ENCODE data around the gene RHOF. TPM values are rescaled to one million over a fixed set of nuclear protein-coding genes. Genes with fewer than 3 reads are reported as not detected.
A peak's percentile ranks its signal among the peaks of the same experiment; 100 is the strongest.

The RHOF gene
- total RNA-seq, 1 experiment from 2014 or later: 71.8 TPM

DNA sequence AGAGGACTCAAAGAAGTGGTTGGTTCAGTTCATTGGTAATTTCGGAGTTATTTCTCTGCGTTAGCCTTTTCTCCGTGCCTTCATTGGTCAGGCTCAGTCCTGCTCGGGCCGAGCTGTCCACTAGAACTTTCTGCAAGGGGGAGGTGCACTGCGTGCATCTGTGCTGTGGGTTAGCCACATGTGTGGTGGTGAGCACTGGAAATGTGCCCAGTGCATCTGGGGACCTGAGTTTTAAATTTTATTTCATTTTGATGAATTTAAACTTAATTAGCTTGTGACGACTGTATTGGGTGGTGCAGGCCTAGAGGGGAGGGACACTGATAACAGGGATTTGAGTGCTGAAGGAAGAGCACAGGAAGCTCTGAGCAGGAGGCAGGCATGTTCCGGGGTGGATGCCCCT is 34.8 kb upstream of the RHOF start:
- POLR2A ChIA-PET: no interaction called here
- ATAC-seq (no peak), DNase-seq (ENCODE audit: low read depth, low spot score) (no peak)
- no TSS peak for BruUV-seq (replicated peaks)
- Histone ChIP-seq H3K27ac (ENCODE audit: low read length) (no peak overlapping the region), H3K36me3 (ENCODE audit: control insufficient read depth, insufficient read depth, low read length) (peaks cover 3% of the 10 kb centered on the region), H3K4me1 (ENCODE audit: control insufficient read depth, insufficient read depth, low read length) (no peaks in the 10 kb centered on the region), H3K9me3 (ENCODE audit: control insufficient read depth, insufficient read depth, low read depth, low read length) (no peaks in the 10 kb centered on the region), H3K27me3 (ENCODE audit: control insufficient read depth, insufficient read depth, low read length) (no peaks in the 10 kb centered on the region), H3K4me3 (ENCODE audit: low read depth in 2 of 2, low read length in 2 of 2) (no peak overlapping the region)
- CTCF ChIA-PET: no interaction called here
- in situ Hi-C loops (cut with HindIII; ENCODE audit: low pct_unique_long_range_greater_than_20kb, low sequenced_read_pairs) (no loop called here), intact Hi-C loops (cut with micrococcal nuclease; ENCODE audit: unreplicated experiment) (no loop called here)
- TF ChIP-seq, protein P1, sequence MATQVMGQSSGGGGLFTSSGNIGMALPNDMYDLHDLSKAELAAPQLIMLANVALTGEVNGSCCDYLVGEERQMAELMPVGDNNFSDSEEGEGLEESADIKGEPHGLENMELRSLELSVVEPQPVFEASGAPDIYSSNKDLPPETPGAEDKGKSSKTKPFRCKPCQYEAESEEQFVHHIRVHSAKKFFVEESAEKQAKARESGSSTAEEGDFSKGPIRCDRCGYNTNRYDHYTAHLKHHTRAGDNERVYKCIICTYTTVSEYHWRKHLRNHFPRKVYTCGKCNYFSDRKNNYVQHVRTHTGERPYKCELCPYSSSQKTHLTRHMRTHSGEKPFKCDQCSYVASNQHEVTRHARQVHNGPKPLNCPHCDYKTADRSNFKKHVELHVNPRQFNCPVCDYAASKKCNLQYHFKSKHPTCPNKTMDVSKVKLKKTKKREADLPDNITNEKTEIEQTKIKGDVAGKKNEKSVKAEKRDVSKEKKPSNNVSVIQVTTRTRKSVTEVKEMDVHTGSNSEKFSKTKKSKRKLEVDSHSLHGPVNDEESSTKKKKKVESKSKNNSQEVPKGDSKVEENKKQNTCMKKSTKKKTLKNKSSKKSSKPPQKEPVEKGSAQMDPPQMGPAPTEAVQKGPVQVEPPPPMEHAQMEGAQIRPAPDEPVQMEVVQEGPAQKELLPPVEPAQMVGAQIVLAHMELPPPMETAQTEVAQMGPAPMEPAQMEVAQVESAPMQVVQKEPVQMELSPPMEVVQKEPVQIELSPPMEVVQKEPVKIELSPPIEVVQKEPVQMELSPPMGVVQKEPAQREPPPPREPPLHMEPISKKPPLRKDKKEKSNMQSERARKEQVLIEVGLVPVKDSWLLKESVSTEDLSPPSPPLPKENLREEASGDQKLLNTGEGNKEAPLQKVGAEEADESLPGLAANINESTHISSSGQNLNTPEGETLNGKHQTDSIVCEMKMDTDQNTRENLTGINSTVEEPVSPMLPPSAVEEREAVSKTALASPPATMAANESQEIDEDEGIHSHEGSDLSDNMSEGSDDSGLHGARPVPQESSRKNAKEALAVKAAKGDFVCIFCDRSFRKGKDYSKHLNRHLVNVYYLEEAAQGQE (IDR thresholded peaks at IDR 0.05; ENCODE audit: insufficient read depth in 1 of 2, low read depth in 2 of 2, low read length in 1 of 2): no peak
- TF ChIP-seq, protein P2, sequence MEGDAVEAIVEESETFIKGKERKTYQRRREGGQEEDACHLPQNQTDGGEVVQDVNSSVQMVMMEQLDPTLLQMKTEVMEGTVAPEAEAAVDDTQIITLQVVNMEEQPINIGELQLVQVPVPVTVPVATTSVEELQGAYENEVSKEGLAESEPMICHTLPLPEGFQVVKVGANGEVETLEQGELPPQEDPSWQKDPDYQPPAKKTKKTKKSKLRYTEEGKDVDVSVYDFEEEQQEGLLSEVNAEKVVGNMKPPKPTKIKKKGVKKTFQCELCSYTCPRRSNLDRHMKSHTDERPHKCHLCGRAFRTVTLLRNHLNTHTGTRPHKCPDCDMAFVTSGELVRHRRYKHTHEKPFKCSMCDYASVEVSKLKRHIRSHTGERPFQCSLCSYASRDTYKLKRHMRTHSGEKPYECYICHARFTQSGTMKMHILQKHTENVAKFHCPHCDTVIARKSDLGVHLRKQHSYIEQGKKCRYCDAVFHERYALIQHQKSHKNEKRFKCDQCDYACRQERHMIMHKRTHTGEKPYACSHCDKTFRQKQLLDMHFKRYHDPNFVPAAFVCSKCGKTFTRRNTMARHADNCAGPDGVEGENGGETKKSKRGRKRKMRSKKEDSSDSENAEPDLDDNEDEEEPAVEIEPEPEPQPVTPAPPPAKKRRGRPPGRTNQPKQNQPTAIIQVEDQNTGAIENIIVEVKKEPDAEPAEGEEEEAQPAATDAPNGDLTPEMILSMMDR (IDR thresholded peaks at IDR 0.05): no peak

DNA sequence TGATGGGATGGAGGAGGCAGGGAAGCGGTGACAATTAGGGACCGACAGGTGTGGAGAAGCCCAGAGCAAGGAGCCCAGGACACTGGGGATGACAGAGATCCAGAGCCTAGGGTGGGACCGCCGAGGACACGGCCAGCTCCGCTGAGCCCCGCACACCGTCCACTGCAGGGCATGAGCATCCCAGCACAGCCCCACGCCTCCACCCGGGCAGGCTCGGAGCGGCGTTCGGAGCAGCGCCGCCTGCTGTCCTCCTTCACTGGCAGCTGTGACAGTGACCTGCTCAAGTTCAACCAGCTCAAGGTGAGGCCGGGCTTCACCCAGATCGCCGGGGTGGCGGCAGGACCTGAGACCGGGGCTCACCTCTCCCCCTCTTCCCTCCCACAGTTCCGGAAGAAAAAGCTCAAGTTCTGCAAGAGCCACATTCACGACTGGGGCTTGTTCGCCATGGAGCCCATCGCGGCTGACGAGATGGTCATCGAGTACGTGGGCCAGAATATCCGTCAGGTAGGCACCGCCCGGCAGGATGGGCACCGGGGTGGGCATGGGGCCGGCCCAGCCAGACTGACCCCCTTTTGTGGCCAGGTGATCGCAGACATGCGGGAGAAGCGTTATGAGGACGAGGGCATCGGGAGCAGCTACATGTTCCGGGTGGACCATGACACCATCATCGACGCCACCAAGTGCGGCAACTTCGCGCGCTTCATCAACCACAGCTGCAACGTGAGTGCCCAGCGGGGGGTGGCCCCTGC is 34.0 kb upstream of the RHOF start:
- no peak overlapping the region for H3K27ac ChIP-seq (ENCODE audit: low read length)
- TF ChIP-seq, protein P2 (IDR thresholded peaks at IDR 0.05): no peak; the same call in 1 of the 2 replicates
- no peak for TF ChIP-seq SIN3A (IDR thresholded peaks at IDR 0.05; ENCODE audit: borderline replicate concordance, insufficient read depth, low read depth, low read length)
- TF ChIP-seq TCF7L2 (IDR thresholded peaks at IDR 0.05; ENCODE audit: low read depth, low read length): no peak
- no TSS peak for BruUV-seq (replicated peaks)
- H3K4me3 ChIP-seq (ENCODE audit: low read depth in 2 of 2, low read length in 2 of 2): no peak overlapping the region
- H3K4me1 ChIP-seq (ENCODE audit: control insufficient read depth, insufficient read depth, low read length): no peaks in the 10 kb centered on the region
- in situ Hi-C loops (cut with HindIII; ENCODE audit: low pct_unique_long_range_greater_than_20kb, low sequenced_read_pairs): no loop called here
- no peaks in the 10 kb centered on the region for H3K9me3 ChIP-seq (ENCODE audit: control insufficient read depth, insufficient read depth, low read depth, low read length)
- ChIA-PET CTCF (interaction anchor here (1.7 kb wide), 1 partner anchor 33 kb away, joined by 9 read pairs; the partner anchor contains the start of gene RHOF), POLR2A (interaction anchor here (0.6 to 1.4 kb wide), 2 partner anchors 9 to 156 kb away, joined by 4 to 6 read pairs; no protein-coding TSS in a partner anchor)
- peaks cover 3% of the 10 kb centered on the region for H3K36me3 ChIP-seq (ENCODE audit: control insufficient read depth, insufficient read depth, low read length)
- no peaks in the 10 kb centered on the region for H3K27me3 ChIP-seq (ENCODE audit: control insufficient read depth, insufficient read depth, low read length)
- intact Hi-C loops (cut with micrococcal nuclease; ENCODE audit: unreplicated experiment): no loop called here
- DNase-seq (ENCODE audit: low read depth, low spot score) (no peak), ATAC-seq (peak; percentile 29; the same call in 1 of the 2 replicates)
